ENCODE results near the gene ALOX12B. TPM values are rescaled to one million over a fixed set of nuclear protein-coding genes. Genes with fewer than 3 reads are reported as not detected.

ALOX12B gene
- total RNA-seq, 2 donors from 2014 or later = not detected

DNA sequence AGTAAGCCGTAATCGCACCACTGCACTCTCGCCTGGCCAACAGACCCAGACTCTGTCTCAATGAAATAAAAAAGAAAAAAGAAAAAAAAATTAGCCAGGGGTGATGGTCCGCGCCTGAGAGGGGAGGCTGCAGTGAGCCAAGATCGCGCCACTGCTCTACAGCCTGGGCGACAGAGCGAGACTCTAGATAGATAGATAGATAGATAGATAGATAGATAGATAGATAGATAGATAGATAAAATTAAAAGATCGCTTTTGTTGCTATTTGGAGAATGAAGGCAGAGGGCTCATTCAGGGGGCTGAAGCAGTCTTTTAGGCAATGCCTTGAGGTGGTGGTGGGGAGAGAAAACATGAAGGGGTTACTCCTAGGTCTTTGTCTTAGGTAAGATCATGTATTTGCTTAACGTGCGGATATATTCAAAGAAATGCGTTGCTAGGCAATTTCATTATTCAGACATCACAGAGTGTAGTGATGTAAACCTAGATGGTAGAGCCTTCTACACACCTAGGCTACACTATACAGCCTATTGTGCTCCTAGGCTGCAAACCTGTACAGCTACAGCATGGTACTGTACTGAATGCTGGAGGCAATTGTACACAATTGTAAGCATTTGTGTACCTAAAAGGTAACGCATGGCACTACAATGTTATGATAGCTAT, 40.7 kb upstream of the ALOX12B start:
- DNase-seq = no peak
- no peaks in the 10 kb centered on the region for H3K9me3 ChIP-seq
- TF ChIP-seq, protein P1, sequence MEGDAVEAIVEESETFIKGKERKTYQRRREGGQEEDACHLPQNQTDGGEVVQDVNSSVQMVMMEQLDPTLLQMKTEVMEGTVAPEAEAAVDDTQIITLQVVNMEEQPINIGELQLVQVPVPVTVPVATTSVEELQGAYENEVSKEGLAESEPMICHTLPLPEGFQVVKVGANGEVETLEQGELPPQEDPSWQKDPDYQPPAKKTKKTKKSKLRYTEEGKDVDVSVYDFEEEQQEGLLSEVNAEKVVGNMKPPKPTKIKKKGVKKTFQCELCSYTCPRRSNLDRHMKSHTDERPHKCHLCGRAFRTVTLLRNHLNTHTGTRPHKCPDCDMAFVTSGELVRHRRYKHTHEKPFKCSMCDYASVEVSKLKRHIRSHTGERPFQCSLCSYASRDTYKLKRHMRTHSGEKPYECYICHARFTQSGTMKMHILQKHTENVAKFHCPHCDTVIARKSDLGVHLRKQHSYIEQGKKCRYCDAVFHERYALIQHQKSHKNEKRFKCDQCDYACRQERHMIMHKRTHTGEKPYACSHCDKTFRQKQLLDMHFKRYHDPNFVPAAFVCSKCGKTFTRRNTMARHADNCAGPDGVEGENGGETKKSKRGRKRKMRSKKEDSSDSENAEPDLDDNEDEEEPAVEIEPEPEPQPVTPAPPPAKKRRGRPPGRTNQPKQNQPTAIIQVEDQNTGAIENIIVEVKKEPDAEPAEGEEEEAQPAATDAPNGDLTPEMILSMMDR (IDR thresholded peaks at IDR 0.05) = no peak
- no peak for TF ChIP-seq POLR2A (IDR thresholded peaks at IDR 0.05)
- H3K36me3 ChIP-seq (replicated peaks in 1 of 2; ENCODE audit: insufficient read depth in 1 of 2, low read depth in 2 of 2) = no peaks in the 10 kb centered on the region
- WGBS, 2 donors = 66 to 67% methylated on average over 14 of the region's 14 CpGs
- peaks cover 38% of the 10 kb centered on the region for H3K4me1 ChIP-seq
- no peak overlapping the region for H3K4me3 ChIP-seq
- ATAC-seq = no peak
- no peak overlapping the region for H3K27ac ChIP-seq
- H3K27me3 ChIP-seq = peaks cover 0 to 14% of the 10 kb centered on the region in 2 donors
- intact Hi-C loops (cut with DNase I) = loop anchor here (5.0 kb wide), 1 partner anchor 49 kb away; the partner anchor contains the start of gene TMEM107

DNA sequence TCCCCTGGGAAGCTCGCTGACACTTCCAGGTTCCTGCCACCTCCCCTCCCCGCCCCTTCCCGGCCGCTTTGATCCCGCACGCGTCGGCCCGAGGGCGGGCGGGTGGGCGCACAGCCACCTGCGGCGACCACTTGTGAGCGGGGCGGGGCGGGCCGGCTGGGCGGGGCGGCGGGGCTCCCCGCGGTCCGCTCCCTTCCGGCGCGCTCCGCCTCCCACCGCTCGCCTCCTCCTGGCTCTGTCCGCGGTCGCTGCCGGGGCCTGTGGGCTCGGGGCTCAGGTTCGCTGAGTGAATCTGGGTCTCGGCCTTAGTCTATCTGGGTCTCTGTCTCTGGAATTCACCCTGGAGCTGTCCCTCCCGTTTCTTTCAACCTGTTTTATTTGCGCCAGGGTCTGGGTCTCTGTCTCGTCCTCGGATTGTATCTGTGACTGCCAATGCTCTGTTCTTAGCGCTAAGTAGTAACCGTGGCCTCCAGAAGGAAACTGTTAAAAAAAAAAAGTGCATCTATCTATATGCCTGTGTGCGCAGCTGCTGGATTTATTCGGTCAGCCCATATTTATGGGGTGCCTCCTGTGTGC, 39.1 kb upstream of the ALOX12B start:
- H3K27ac ChIP-seq = peak overlapping the region in 3 of 4 donors; percentile 0 to 27 (median 0)
- H3K36me3 ChIP-seq (replicated peaks in 1 of 2; ENCODE audit: insufficient read depth in 1 of 2, low read depth in 2 of 2) = no peaks in the 10 kb centered on the region
- H3K4me1 ChIP-seq = peaks cover 55% of the 10 kb centered on the region
- intact Hi-C loops (cut with DNase I) = loop anchor here (5.0 kb wide), 1 partner anchor 51 kb away; the partner anchor contains the start of gene TMEM107
- peak in 3 of 4 donors; percentile 35 to 56 (median 37) for DNase-seq
- TF ChIP-seq, protein P1 (IDR thresholded peaks at IDR 0.05) = no peak
- no peak for TF ChIP-seq POLR2A (IDR thresholded peaks at IDR 0.05)
- H3K4me3 ChIP-seq = peak overlapping the region; percentile 3 to 23
- peaks cover 0 to 29% of the 10 kb centered on the region in 2 donors for H3K27me3 ChIP-seq
- ATAC-seq = peak; percentile 32
- no peaks in the 10 kb centered on the region for H3K9me3 ChIP-seq
- WGBS, 2 donors = 0 to 1% methylated on average over 20 to 33 of the region's 45 CpGs

DNA sequence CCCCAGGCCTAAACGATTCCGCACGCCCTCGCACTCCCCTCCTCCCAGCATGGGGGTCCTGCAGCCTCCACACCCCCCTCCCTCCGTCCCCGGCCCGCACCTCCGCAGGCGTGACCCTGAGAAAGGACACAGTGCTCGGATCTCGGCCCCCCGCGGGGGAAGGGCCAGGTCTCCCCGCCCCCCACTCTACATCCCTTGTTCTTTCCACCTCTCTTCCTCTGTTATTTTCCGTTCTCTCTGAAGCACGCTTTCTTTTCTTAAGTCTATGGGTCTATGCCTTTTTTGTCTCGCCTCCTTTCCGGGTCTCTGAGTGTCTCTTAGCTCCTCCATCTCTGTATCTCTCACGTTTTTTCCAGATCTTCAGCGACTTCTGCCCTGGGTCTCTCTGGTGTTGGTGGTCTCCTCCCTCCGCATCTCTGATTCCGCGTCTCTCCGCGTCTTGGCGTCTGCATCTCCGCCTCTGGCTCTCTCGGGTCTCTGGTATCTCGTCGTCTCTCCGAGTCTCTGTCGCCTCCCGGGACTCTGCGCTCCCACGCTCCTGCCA, 38.5 kb upstream of the ALOX12B start:
- peak overlapping the region; percentile 3 to 23 for H3K4me3 ChIP-seq
- intact Hi-C loops (cut with DNase I) = loop anchor here (5.0 kb wide), 1 partner anchor 51 kb away; the partner anchor contains the start of gene TMEM107
- TF ChIP-seq, protein P1 (IDR thresholded peaks at IDR 0.05) = no peak
- TF ChIP-seq POLR2A (IDR thresholded peaks at IDR 0.05) = no peak
- no peaks in the 10 kb centered on the region for H3K9me3 ChIP-seq
- peaks cover 61% of the 10 kb centered on the region for H3K4me1 ChIP-seq
- no peak for ATAC-seq
- peak in 2 of 4 donors; percentile 19 to 39 for DNase-seq
- WGBS, 2 donors = 1% methylated on average over 17 to 35 of the region's 35 CpGs
- H3K36me3 ChIP-seq (replicated peaks in 1 of 2; ENCODE audit: insufficient read depth in 1 of 2, low read depth in 2 of 2) = no peaks in the 10 kb centered on the region
- peak overlapping the region in 2 of 4 donors; percentile 0 to 27 for H3K27ac ChIP-seq
- peaks cover 0 to 29% of the 10 kb centered on the region in 2 donors for H3K27me3 ChIP-seq

DNA sequence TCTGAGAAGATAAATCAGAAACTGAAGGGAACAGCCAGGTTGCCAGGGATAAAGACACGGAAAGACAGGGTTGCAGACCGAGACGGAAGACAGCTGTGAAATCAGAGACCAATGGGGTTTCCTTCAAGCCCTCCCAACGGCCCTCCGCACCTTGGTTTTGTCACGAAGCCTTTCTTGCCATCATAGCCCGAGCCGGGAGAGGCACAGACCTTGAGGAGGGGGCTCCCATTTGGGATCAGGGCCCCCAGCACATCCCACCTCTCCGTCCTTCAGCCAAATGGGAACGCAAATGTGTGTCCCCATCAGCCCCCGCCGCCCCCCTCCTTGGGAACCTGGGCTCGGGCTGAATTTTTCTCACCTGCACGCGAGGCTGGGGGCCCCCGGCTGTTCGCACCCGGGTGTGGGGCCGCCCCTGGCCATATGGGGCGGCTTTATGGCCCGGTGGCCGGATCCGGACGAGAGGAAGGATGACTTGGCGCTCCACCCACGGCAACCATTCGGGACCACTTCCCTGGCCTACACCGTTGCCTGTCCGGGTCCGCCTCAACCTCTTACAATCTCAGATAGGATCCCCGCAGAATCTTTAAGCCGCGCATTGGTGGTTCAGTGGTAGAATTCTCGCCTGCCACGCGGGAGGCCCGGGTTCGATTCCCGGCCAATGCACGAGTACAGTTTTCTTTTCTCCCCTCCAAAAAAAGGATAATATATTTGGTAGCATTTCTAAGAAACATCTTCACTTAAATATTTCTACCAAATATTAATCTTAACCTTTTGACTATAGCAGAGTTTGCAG, 37.8 kb upstream of the ALOX12B start:
- intact Hi-C loops (cut with DNase I) = loop anchor here (5.0 kb wide), 1 partner anchor 52 kb away; the partner anchor contains the start of gene TMEM107
- Histone ChIP-seq H3K27me3 (peaks cover 0 to 29% of the 10 kb centered on the region in 2 donors), H3K9me3 (no peaks in the 10 kb centered on the region), H3K27ac (no peak overlapping the region), H3K4me3 (peak overlapping the region in 1 of 2 donors; percentile 23), H3K4me1 (peaks cover 67% of the 10 kb centered on the region), H3K36me3 (replicated peaks in 1 of 2; ENCODE audit: insufficient read depth in 1 of 2, low read depth in 2 of 2) (no peaks in the 10 kb centered on the region)
- TF ChIP-seq POLR2A (IDR thresholded peaks at IDR 0.05) = no peak
- TF ChIP-seq, protein P1 (IDR thresholded peaks at IDR 0.05) = no peak
- DNase-seq (peak; percentile 82 to 88 (median 84)), ATAC-seq (peak; percentile 56)
- 0 to 2% methylated on average over 25 to 40 of the region's 40 CpGs for WGBS, 2 donors
